ENCODE measurements around the gene LMNA. TPM values are rescaled to one million over a fixed set of nuclear protein-coding genes. Genes with fewer than 3 reads are reported as not detected.

Gene LMNA
- total RNA-seq, 1 donor = 1,039 TPM

- no peak for TF ChIP-seq CTCF (IDR thresholded peaks at IDR 0.05; ENCODE audit: insufficient read depth, low read length)
- DNase-seq (ENCODE audit: low read depth) = peak; percentile 32
- H3K4me3 ChIP-seq (ENCODE audit: low read depth, low read length) = no peak overlapping the region
Observed at GRCh38 chr1:156151093-156151688, 36.7 kb downstream of the LMNA start.

- DNase-seq (ENCODE audit: low read depth) = no peak
- H3K4me3 ChIP-seq (ENCODE audit: low read depth, low read length) = no peak overlapping the region
- no peak for TF ChIP-seq CTCF (IDR thresholded peaks at IDR 0.05; ENCODE audit: insufficient read depth, low read length)
Observed at GRCh38 chr1:156152628-156153027, 38.1 kb downstream of the LMNA start.

- no peak within 1 kb of the TSS for H3K4me3 ChIP-seq (ENCODE audit: low read depth, low read length)
- no peak for TF ChIP-seq CTCF (IDR thresholded peaks at IDR 0.05; ENCODE audit: insufficient read depth, low read length)
- no peak for DNase-seq (ENCODE audit: low read depth)
Observed at GRCh38 chr1:156153362-156153761, 38.9 kb downstream of the LMNA start, which contains the start of gene SEMA4A. TSS of gene SEMA4A (plus strand) at chr1:156153585. CDS start at chr1:156154579, 994 bp downstream.

- no peak for DNase-seq (ENCODE audit: low read depth)
- no peak for TF ChIP-seq CTCF (IDR thresholded peaks at IDR 0.05; ENCODE audit: insufficient read depth, low read length)
- no peak overlapping the region for H3K4me3 ChIP-seq (ENCODE audit: low read depth, low read length)
Observed at GRCh38 chr1:156154317-156154749, 39.8 kb downstream of the LMNA start.

GRCh38 chr1:156155756-156156510 lies 41.4 kb downstream of the LMNA start:
- no peak for TF ChIP-seq CTCF (IDR thresholded peaks at IDR 0.05; ENCODE audit: insufficient read depth, low read length)
- DNase-seq (ENCODE audit: low read depth) = no peak
- no peak overlapping the region for H3K4me3 ChIP-seq (ENCODE audit: low read depth, low read length)

- DNase-seq (ENCODE audit: low read depth) = no peak
- no peak overlapping the region for H3K4me3 ChIP-seq (ENCODE audit: low read depth, low read length)
- TF ChIP-seq CTCF (IDR thresholded peaks at IDR 0.05; ENCODE audit: insufficient read depth, low read length) = no peak
Observed at GRCh38 chr1:156157506-156157905, 43.0 kb downstream of the LMNA start.
